Tibial nerve (tissue), 3 donors: Measurements from ENCODE around the gene TARBP2.

ENCODE experiments used
- POLR2A ChIP-seq, 2 donors: fragments of 450-650 bp; IDR thresholded peaks; one replicate each; pipeline ENCODE4 v1.6.1; 2017; ENCODE audit warnings: antibody characterized with exemption in 2 of 2, mild to moderate bottlenecking in 2 of 2, moderate library complexity in 2 of 2
- TF ChIP-seq, protein P1 (sequence below), 5 experiments: fragments of 200-600 bp in 3 of 5; fragments of 450-650 bp in 2 of 5; sonication (generic) in 3 of 5; IDR thresholded peaks; one replicate each; pipeline ENCODE4 v1.5.1; 2016 to 2019; ENCODE audit warnings: antibody characterized with exemption in 5 of 5, mild to moderate bottlenecking in 3 of 5, moderate library complexity in 2 of 5

DNA sequence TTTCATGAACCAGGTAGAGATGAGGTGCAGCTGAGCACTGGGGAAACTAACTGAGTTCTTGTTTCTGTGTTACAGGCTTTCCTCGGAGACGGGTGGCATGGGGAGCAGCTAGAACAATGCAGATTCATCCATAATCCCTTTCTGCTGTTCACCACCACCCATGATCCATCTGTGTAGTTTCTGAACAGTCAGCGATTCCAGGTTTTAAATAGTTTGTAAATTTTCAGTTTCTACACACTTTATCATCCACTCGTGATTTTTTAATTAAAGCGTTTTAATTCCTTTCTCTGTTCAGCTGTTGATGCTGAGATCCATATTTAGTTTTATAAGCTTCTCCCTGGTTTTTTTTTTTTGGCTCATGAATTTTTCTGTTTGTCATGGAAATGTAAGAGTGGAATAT lies 21.8 kb upstream of the TARBP2 start:
- TF ChIP-seq, protein P1, sequence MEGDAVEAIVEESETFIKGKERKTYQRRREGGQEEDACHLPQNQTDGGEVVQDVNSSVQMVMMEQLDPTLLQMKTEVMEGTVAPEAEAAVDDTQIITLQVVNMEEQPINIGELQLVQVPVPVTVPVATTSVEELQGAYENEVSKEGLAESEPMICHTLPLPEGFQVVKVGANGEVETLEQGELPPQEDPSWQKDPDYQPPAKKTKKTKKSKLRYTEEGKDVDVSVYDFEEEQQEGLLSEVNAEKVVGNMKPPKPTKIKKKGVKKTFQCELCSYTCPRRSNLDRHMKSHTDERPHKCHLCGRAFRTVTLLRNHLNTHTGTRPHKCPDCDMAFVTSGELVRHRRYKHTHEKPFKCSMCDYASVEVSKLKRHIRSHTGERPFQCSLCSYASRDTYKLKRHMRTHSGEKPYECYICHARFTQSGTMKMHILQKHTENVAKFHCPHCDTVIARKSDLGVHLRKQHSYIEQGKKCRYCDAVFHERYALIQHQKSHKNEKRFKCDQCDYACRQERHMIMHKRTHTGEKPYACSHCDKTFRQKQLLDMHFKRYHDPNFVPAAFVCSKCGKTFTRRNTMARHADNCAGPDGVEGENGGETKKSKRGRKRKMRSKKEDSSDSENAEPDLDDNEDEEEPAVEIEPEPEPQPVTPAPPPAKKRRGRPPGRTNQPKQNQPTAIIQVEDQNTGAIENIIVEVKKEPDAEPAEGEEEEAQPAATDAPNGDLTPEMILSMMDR (IDR thresholded peaks at IDR 0.05) = no peak
- TF ChIP-seq POLR2A (IDR thresholded peaks at IDR 0.05) = no peak
